IMR-90 (cell line): ENCODE measurements around the gene MAPKAP1. TPM values are rescaled to one million over a fixed set of nuclear protein-coding genes. Genes with fewer than 3 reads are reported as not detected.

ENCODE experiments used
- ATAC-seq: fragments of 200-7000 bp; cut with Tn5 transposase; 2 replicates; pipeline ENCODE4 v1.9.1; 2020; ENCODE audit warnings: low read depth, mild to moderate bottlenecking, moderate library complexity
- BruUV-seq: library from RNA; stranded (reverse); fragments of 400-500 nt; replicated peaks from 2 replicates; lab custom pipeline; 2021; lab: Mats Ljungman, UMichigan
- CTCF ChIA-PET: fragments of 300-600 bp; formaldehyde crosslinking; extraction: SDS; loops from one replicate; lab custom pipeline; 2021; ENCODE audit warnings: antibody characterized with exemption; lab: Yijun Ruan, JAX
- POLR2A ChIA-PET: fragments of 300-600 bp; sonication (Branson Sonifier 250); formaldehyde crosslinking; loops from one replicate; lab custom pipeline; 2022; ENCODE audit warnings: antibody characterized with exemption; ENCODE audit not compliant: unreplicated experiment; lab: Charles Lee
- DNase-seq: peaks from one replicate; pipeline ENCODE4 v3.0.0; 2013
- H2AFZ ChIP-seq: replicated peaks from 2 replicates; pipeline ENCODE3; 2013; ENCODE audit warnings: low read length, mild to moderate bottlenecking; ENCODE audit not compliant: poor library complexity
- H2AK5ac ChIP-seq: 2 replicates; pipeline ENCODE4 v1.6.1; 2013; ENCODE audit warnings: low read depth, low read length, inconsistent platforms
- H2AK9ac ChIP-seq: replicated peaks from 2 replicates; pipeline ENCODE3; 2013; ENCODE audit warnings: mild to moderate bottlenecking, low read depth, low read length, moderate library complexity; ENCODE audit not compliant: poor library complexity
- H2BK120ac ChIP-seq: 2 replicates; pipeline ENCODE4 v1.6.1; 2013; ENCODE audit warnings: low read depth, low read length, inconsistent platforms
- H2BK15ac ChIP-seq: 3 replicates; pipeline ENCODE4 v1.6.1; 2013; ENCODE audit warnings: low read depth, low read length, inconsistent platforms
- H2BK20ac ChIP-seq: 2 replicates; pipeline ENCODE4 v1.6.1; 2013; ENCODE audit warnings: low read depth, mild to moderate bottlenecking, inconsistent platforms, low read length, moderate library complexity
- H2BK5ac ChIP-seq: 2 replicates; pipeline ENCODE4 v1.6.1; 2013; ENCODE audit warnings: mild to moderate bottlenecking, low read depth, low read length, inconsistent platforms; ENCODE audit not compliant: poor library complexity, severe bottlenecking
- H3K14ac ChIP-seq: replicated peaks from 2 replicates; pipeline ENCODE4 v1.6.1; 2013; ENCODE audit warnings: low read depth, low read length, inconsistent platforms
- H3K18ac ChIP-seq: 2 replicates; pipeline ENCODE4 v1.6.1; 2013; ENCODE audit warnings: low read depth, low read length, control low read depth
- H3K23ac ChIP-seq: 2 replicates; pipeline ENCODE4 v1.6.1; 2013; ENCODE audit warnings: low read depth, low read length, inconsistent platforms
- H3K27ac ChIP-seq: 2 replicates; pipeline ENCODE4 v1.5.1; 2013; ENCODE audit warnings: mild to moderate bottlenecking, control low read depth, low read length; ENCODE audit not compliant: insufficient read depth
- H3K27me3 ChIP-seq: 2 replicates; pipeline ENCODE4 v1.6.1; 2013; ENCODE audit warnings: low read length; ENCODE audit not compliant: control insufficient read depth, insufficient read depth
- H3K36me3 ChIP-seq: 2 replicates; pipeline ENCODE4 v1.6.1; 2013; ENCODE audit warnings: low read length, mixed read lengths; ENCODE audit not compliant: control insufficient read depth, insufficient read depth
- H3K4ac ChIP-seq: 2 replicates; pipeline ENCODE4 v1.6.1; 2013; ENCODE audit warnings: low read depth, low read length, inconsistent platforms
- H3K4me1 ChIP-seq: 2 replicates; pipeline ENCODE4 v1.6.1; 2013; ENCODE audit warnings: low read length, mixed read lengths; ENCODE audit not compliant: control insufficient read depth, insufficient read depth
- H3K4me2 ChIP-seq: 2 replicates; pipeline ENCODE4 v1.6.1; 2013; ENCODE audit warnings: low read depth, mild to moderate bottlenecking, control low read depth, low read length, moderate library complexity
- H3K4me3 ChIP-seq: 2 replicates; pipeline ENCODE4 v1.5.1; 2013; ENCODE audit warnings: low read depth, mild to moderate bottlenecking, control low read depth, low read length, moderate library complexity; ENCODE audit not compliant: insufficient read depth
- H3K56ac ChIP-seq: 2 replicates; pipeline ENCODE4 v1.6.1; 2013; ENCODE audit warnings: low read length, inconsistent platforms; ENCODE audit not compliant: insufficient read depth; ENCODE audit errors: extremely low read depth
- H3K79me1 ChIP-seq, 2 experiments: 2 replicates each; pipeline ENCODE4 v1.6.1; 2013; ENCODE audit warnings: low read length in 2 of 2, inconsistent platforms in 1 of 2, low read depth in 1 of 2
- H3K9ac ChIP-seq: 2 replicates; pipeline ENCODE4 v1.6.1; 2013; ENCODE audit warnings: low read depth, low read length, control low read depth
- H3K9me1 ChIP-seq: 2 replicates; pipeline ENCODE4 v1.6.1; 2013; ENCODE audit warnings: low read length, inconsistent platforms; ENCODE audit not compliant: insufficient read depth
- H3K9me3 ChIP-seq: 2 replicates; pipeline ENCODE4 v1.6.1; 2013; ENCODE audit warnings: low read length; ENCODE audit not compliant: control insufficient read depth, insufficient read depth
- H4K20me1 ChIP-seq: 2 replicates; pipeline ENCODE4 v1.6.1; 2013; ENCODE audit warnings: low read length, inconsistent platforms; ENCODE audit not compliant: insufficient read depth
- H4K5ac ChIP-seq: 2 replicates; pipeline ENCODE4 v1.6.1; 2013; ENCODE audit warnings: mild to moderate bottlenecking, low read depth, low read length, control low read depth
- H4K8ac ChIP-seq, 2 experiments: 2 replicates each; pipeline ENCODE4 v1.6.1; 2013; ENCODE audit warnings: low read depth in 2 of 2, low read length in 2 of 2, control low read depth in 1 of 2, inconsistent platforms in 1 of 2
- H4K91ac ChIP-seq: 2 replicates; pipeline ENCODE4 v1.6.1; 2013; ENCODE audit warnings: low read depth, low read length, inconsistent platforms; ENCODE audit not compliant: insufficient read depth
- BHLHE40 ChIP-seq: fragments of 150-350 bp; IDR thresholded peaks from 2 replicates; pipeline ENCODE4 v1.6.1; 2016; ENCODE audit warnings: mild to moderate bottlenecking, low read depth, low read length
- CEBPB ChIP-seq: IDR thresholded peaks from 2 replicates; pipeline ENCODE4 v1.6.1; 2012; ENCODE audit warnings: low read depth, low read length, improper control_type of control experiment
- CHD1 ChIP-seq: IDR thresholded peaks from 2 replicates; pipeline ENCODE4 v1.6.1; 2012; ENCODE audit warnings: low read depth, low read length, improper control_type of control experiment
- CTCF ChIP-seq: conservative IDR thresholded peaks from 2 replicates; pipeline ENCODE4 v1.5.1; 2012; ENCODE audit warnings: mild to moderate bottlenecking, low read depth, low read length, improper control_type of control experiment
- FOS ChIP-seq: fragments of 150-350 bp; IDR thresholded peaks from 2 replicates; pipeline ENCODE4 v1.6.1; 2016; ENCODE audit warnings: low read depth, low read length
- MAFK ChIP-seq: IDR thresholded peaks from 2 replicates; pipeline ENCODE4 v1.6.1; 2012; ENCODE audit warnings: low read depth, low read length, improper control_type of control experiment
- MXI1 ChIP-seq: IDR thresholded peaks from 2 replicates; pipeline ENCODE4 v1.6.1; 2012; ENCODE audit warnings: low read depth, mild to moderate bottlenecking, low read length, moderate library complexity, borderline replicate concordance
- NFE2L2 ChIP-seq: fragments of 150-350 bp; IDR thresholded peaks from 2 replicates; pipeline ENCODE4 v1.6.1; 2016; ENCODE audit warnings: low read depth, mild to moderate bottlenecking, low read length
- POLR2A ChIP-seq: IDR thresholded peaks from 2 replicates; pipeline ENCODE4 v1.6.1; 2012; ENCODE audit warnings: mild to moderate bottlenecking, low read depth, low read length
- RAD21 ChIP-seq: IDR thresholded peaks from 2 replicates; pipeline ENCODE4 v1.6.1; 2012; ENCODE audit warnings: low read length, improper control_type of control experiment
- SMC3 ChIP-seq: fragments of 150-350 bp; IDR thresholded peaks from 2 replicates; pipeline ENCODE4 v1.6.1; 2016; ENCODE audit warnings: low read depth, mild to moderate bottlenecking, antibody characterized with exemption, low read length, moderate library complexity
- WGBS, 2 experiments: methylation state at CpG; one replicate each; pipeline versions ENCODE4 v1.1.5 to v1.1.7; 2013; ENCODE audit warnings: missing lambda C conversion rate in 2 of 2; ENCODE audit not compliant: insufficient read length in 1 of 2; ENCODE audit errors: extremely low coverage in 2 of 2; 5-methylcytosine and 5-hydroxymethylcytosine counted together
- dilution Hi-C: fragments of 300-500 bp; cut with HindIII; formaldehyde crosslinking; loops from one replicate; pipeline ENCODE4 v1.14.3; 2018; ENCODE audit warnings: low sequenced_read_pairs; ENCODE audit not compliant: unreplicated experiment
- in situ Hi-C: fragments of 300-500 bp; cut with MboI; formaldehyde crosslinking; loops from 3 replicates; pipeline ENCODE4 v1.14.3; 2019; ENCODE audit warnings: low sequenced_read_pairs, inconsistent platforms, mixed read lengths
- intact Hi-C: fragments of 100-400 bp; cut with micrococcal nuclease; formaldehyde crosslinking; loops from 2 replicates; pipeline ENCODE4 v1.10.0; 2022
- polyA plus RNA-seq, 3 experiments: library from polyadenylated mRNA; depleted of rRNA; stranded (reverse); fragments of >200 nt; gene quantifications; 2 replicates each; pipeline ENCODE4 v1.2.3, GENCODE V29; 2012; ENCODE audit warnings: low replicate concordance in 1 of 3
- total RNA-seq: library from RNA; depleted of rRNA; stranded (reverse); fragments of >200 nt; gene quantifications from 2 replicates; pipeline ENCODE4 v1.2.3, GENCODE V29; 2012

The MAPKAP1 gene
- total and polyA plus RNA-seq, 2 of the 4 experiments (the other 2 are of a cell fraction) = 87.2 to 158 TPM

- Histone ChIP-seq H2BK120ac (no peak overlapping the region), H2AK5ac (no peak overlapping the region), H3K14ac (0 out of 2 replicates have a peak overlapping the region, but pooled peaks have one; percentile 32), H3K36me3 (0 out of 2 replicates have a peak, but pooled peaks cover 1% of the 10 kb centered on the region), H4K91ac (no peak overlapping the region), H3K27me3 (no peaks in the 10 kb centered on the region), H3K23ac (0 out of 2 replicates have a peak overlapping the region, but pooled peaks have one; percentile 52), H3K4me1 (peaks cover 21% of the 10 kb centered on the region), H3K9me3 (no peaks in the 10 kb centered on the region), H2BK5ac (no peak overlapping the region), H4K5ac (no peak overlapping the region), H3K27ac (no peak overlapping the region), H3K4me2 (no peak overlapping the region), H2BK15ac (no peak overlapping the region), H3K56ac (no peak overlapping the region), H3K4me3 (no peak overlapping the region), H2AFZ (no peak overlapping the region), H4K20me1 (peaks cover 24% of the 10 kb centered on the region; the same call in 1 of the 2 replicates), H3K18ac (no peak overlapping the region), H4K8ac (no peak overlapping the region), H3K4ac (no peak overlapping the region), H3K79me1 (peaks cover 22 to 48% of the 10 kb centered on the region in 2 experiments), H3K9ac (no peak overlapping the region), H2AK9ac (no peak overlapping the region), H2BK20ac (no peak overlapping the region), H3K9me1 (peaks cover 22% of the 10 kb centered on the region)
- intact Hi-C loops (loop anchor here (5.0 kb wide), 1 partner anchor 87 kb away; no protein-coding TSS in a partner anchor), in situ Hi-C loops (no loop called here), dilution Hi-C loops (no loop called here)
- DNase-seq = no peak
- ATAC-seq = no peak
- no TSS peak for BruUV-seq
- TF ChIP-seq NFE2L2 (no peak), BHLHE40 (no peak), MXI1 (no peak), CEBPB (no peak), CTCF (no peak), FOS (no peak), MAFK (no peak), RAD21 (no peak), CHD1 (no peak), SMC3 (no peak), POLR2A (no peak)
- POLR2A ChIA-PET = no interaction called here
- CTCF ChIA-PET = no interaction called here
- no CpG with 5 or more reads among the region's 3 CpGs for WGBS, 2 experiments
Measured at GRCh38 chr9:125549039-125549438, 158.0 kb downstream of the MAPKAP1 start.
